Measurements from ENCODE around the gene KIAA0825. TPM values are rescaled to one million over a fixed set of nuclear protein-coding genes. Genes with fewer than 3 reads are reported as not detected.

KIAA0825 gene
- total and polyA plus RNA-seq, 2 experiments from 2014 or later: 3.0 to 7.0 TPM

GRCh38 chr5:94329115-94329514, 289.3 kb downstream of the KIAA0825 start:
- no peak overlapping the region for H3K27ac ChIP-seq
- no peaks in the 10 kb centered on the region for H4K20me1 ChIP-seq (ENCODE audit: insufficient read depth)
- no peak overlapping the region for H3K4me2 ChIP-seq (ENCODE audit: unreplicated experiment)
- 58 to 67% methylated on average over 1 of the region's 1 CpG for WGBS, 2 experiments (ENCODE audit: low coverage in 1 of 2, low lambda C conversion rate in 2 of 2, missing lambda C conversion rate in 2 of 2)
- no peaks in the 10 kb centered on the region for H3K79me2 ChIP-seq (ENCODE audit: insufficient read depth)
- H3K36me3 ChIP-seq (ENCODE audit: low read depth): no peaks in the 10 kb centered on the region
- H3F3A ChIP-seq (ENCODE audit: insufficient read depth): no peaks in the 10 kb centered on the region
- no peaks in the 10 kb centered on the region for H3K27me3 ChIP-seq (replicated peaks; ENCODE audit: insufficient read depth)
- H3K4me3 ChIP-seq: no peak overlapping the region
- peaks cover 5% of the 10 kb centered on the region for H3K9me3 ChIP-seq (ENCODE audit: low read depth)
- H3K9me2 ChIP-seq (ENCODE audit: insufficient read depth): no peaks in the 10 kb centered on the region
- H3K4me1 ChIP-seq (ENCODE audit: insufficient read depth): no peaks in the 10 kb centered on the region
- TF ChIP-seq EZH2phosphoT487 (IDR thresholded peaks at IDR 0.05; ENCODE audit: insufficient read depth, low read depth) (no peak), EZH2 (IDR thresholded peaks at IDR 0.05; ENCODE audit: insufficient read depth, poor library complexity, severe bottlenecking) (no peak)
- in situ Hi-C loops (cut with MboI): no loop called here
- no peak overlapping the region for H3K9ac ChIP-seq
- DNase-seq: peak; percentile 36
- H2AFZ ChIP-seq: no peak overlapping the region

GRCh38 chr5:94326586-94326985, 291.8 kb downstream of the KIAA0825 start:
- H3K9ac ChIP-seq: no peak overlapping the region
- TF ChIP-seq EZH2phosphoT487 (IDR thresholded peaks at IDR 0.05; ENCODE audit: insufficient read depth, low read depth) (no peak), EZH2 (IDR thresholded peaks at IDR 0.05; ENCODE audit: insufficient read depth, poor library complexity, severe bottlenecking) (no peak)
- H4K20me1 ChIP-seq (ENCODE audit: insufficient read depth): no peaks in the 10 kb centered on the region
- no peak overlapping the region for H3K27ac ChIP-seq
- H3K4me3 ChIP-seq: no peak overlapping the region
- 89 to 91% methylated on average over 5 of the region's 5 CpGs for WGBS, 2 experiments (ENCODE audit: low coverage in 1 of 2, low lambda C conversion rate in 2 of 2, missing lambda C conversion rate in 2 of 2)
- in situ Hi-C loops (cut with MboI): no loop called here
- no peaks in the 10 kb centered on the region for H3F3A ChIP-seq (ENCODE audit: insufficient read depth)
- H2AFZ ChIP-seq: no peak overlapping the region
- no peaks in the 10 kb centered on the region for H3K36me3 ChIP-seq (ENCODE audit: low read depth)
- peaks cover 5% of the 10 kb centered on the region for H3K9me3 ChIP-seq (ENCODE audit: low read depth)
- no peaks in the 10 kb centered on the region for H3K27me3 ChIP-seq (replicated peaks; ENCODE audit: insufficient read depth)
- H3K4me1 ChIP-seq (ENCODE audit: insufficient read depth): no peaks in the 10 kb centered on the region
- no peaks in the 10 kb centered on the region for H3K9me2 ChIP-seq (ENCODE audit: insufficient read depth)
- no peak for DNase-seq
- no peaks in the 10 kb centered on the region for H3K79me2 ChIP-seq (ENCODE audit: insufficient read depth)
- H3K4me2 ChIP-seq (ENCODE audit: unreplicated experiment): no peak overlapping the region

DNA sequence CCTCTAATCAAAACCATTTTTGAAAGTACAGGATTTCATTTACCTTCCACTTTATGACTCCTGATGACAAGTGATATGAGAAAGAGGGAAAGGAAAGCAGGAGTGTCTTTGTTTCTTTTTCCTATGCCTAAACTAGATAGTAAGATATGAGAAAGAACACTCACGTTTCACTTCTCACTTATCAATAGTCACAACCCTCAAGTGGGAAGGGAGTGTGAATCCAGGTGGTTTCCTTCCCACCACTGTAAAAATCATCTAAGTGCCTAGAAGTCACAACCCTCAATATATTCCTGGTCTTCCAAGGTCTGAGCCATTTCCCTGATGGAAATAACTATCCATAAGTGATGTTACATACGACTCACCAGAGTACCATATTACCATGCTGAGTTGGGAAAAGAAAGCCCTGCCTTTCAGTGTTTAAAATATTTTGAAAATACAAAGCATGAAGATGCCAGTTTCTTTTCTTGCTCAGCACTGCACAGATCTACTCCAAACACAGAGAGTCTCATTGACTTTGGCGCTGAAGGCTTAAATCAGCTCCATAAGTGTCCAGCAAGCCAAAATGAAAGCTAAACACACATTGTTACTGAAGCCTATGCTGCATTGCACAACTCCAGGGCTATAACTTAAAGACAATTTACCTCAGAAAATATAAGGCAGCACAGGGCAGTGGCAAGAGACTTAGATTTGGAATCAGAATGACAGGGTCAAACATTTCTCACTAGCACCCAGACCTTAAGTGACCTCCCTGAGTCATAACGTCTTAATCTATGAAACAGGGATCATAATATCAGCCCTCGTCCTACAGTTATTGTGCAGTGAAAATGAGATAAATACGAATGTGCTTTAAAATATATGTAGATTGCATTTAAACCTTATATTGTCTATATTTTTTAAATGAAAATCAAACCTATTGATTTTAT, 301.2 kb downstream of the KIAA0825 start:
- H3F3A ChIP-seq (ENCODE audit: insufficient read depth): no peaks in the 10 kb centered on the region
- in situ Hi-C loops (cut with MboI): no loop called here
- 72 to 80% methylated on average over 6 of the region's 6 CpGs for WGBS, 2 experiments (ENCODE audit: low coverage in 1 of 2, low lambda C conversion rate in 2 of 2, missing lambda C conversion rate in 2 of 2)
- H4K20me1 ChIP-seq (ENCODE audit: insufficient read depth): no peaks in the 10 kb centered on the region
- no peak overlapping the region for H3K4me2 ChIP-seq (ENCODE audit: unreplicated experiment)
- TF ChIP-seq EZH2phosphoT487 (IDR thresholded peaks at IDR 0.05; ENCODE audit: insufficient read depth, low read depth) (no peak), EZH2 (IDR thresholded peaks at IDR 0.05; ENCODE audit: insufficient read depth, poor library complexity, severe bottlenecking) (no peak)
- no peak overlapping the region for H2AFZ ChIP-seq
- H3K9me3 ChIP-seq (ENCODE audit: low read depth): no peaks in the 10 kb centered on the region
- no peak overlapping the region for H3K27ac ChIP-seq
- no peak overlapping the region for H3K4me3 ChIP-seq
- no peaks in the 10 kb centered on the region for H3K36me3 ChIP-seq (ENCODE audit: low read depth)
- H3K9ac ChIP-seq: no peak overlapping the region
- H3K4me1 ChIP-seq (ENCODE audit: insufficient read depth): no peaks in the 10 kb centered on the region
- no peaks in the 10 kb centered on the region for H3K27me3 ChIP-seq (replicated peaks; ENCODE audit: insufficient read depth)
- no peaks in the 10 kb centered on the region for H3K9me2 ChIP-seq (ENCODE audit: insufficient read depth)
- no peak for DNase-seq
- no peaks in the 10 kb centered on the region for H3K79me2 ChIP-seq (ENCODE audit: insufficient read depth)

DNA sequence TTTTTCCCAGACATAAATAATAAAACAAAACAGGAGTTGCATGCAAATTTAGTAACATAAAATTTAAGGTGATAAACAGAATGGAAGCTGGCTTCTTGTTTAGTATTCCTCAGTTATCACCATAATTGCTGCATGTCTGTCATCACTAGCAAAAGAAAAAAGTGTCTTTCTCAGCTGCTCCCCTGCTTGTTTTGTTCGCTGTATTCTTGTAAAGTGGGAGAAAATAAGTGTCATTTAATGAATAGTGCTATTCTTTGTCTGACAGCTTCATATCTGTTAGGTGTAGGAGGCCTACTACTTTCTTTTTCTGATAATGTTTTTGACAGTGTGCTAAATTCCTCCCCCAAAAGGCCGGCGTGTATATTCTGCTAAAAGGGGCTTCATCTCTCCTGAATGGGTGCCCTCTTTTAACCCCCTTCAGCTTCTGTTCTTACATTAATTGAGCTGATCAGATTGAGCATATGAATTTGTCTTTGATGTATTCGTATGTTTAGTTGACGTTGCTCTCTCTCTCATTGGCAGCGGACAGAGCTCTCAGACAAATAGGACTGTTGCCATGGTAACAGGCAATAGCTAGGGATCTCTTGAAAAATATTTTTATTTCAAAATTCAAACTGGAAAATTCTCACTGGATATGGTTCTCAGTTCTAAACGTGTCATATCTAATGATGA, 303.8 kb downstream of the KIAA0825 start:
- Histone ChIP-seq H3K9ac (no peak overlapping the region), H3F3A (ENCODE audit: insufficient read depth) (no peaks in the 10 kb centered on the region), H3K9me3 (ENCODE audit: low read depth) (no peaks in the 10 kb centered on the region), H3K79me2 (ENCODE audit: insufficient read depth) (no peaks in the 10 kb centered on the region), H3K4me3 (no peak overlapping the region), H3K9me2 (ENCODE audit: insufficient read depth) (no peaks in the 10 kb centered on the region), H2AFZ (no peak overlapping the region), H3K27me3 (replicated peaks; ENCODE audit: insufficient read depth) (no peaks in the 10 kb centered on the region), H3K4me2 (ENCODE audit: unreplicated experiment) (no peak overlapping the region), H3K27ac (no peak overlapping the region), H3K4me1 (ENCODE audit: insufficient read depth) (no peaks in the 10 kb centered on the region), H4K20me1 (ENCODE audit: insufficient read depth) (no peaks in the 10 kb centered on the region), H3K36me3 (ENCODE audit: low read depth) (no peaks in the 10 kb centered on the region)
- 61 to 65% methylated on average over 7 of the region's 7 CpGs for WGBS, 2 experiments (ENCODE audit: low coverage in 1 of 2, low lambda C conversion rate in 2 of 2, missing lambda C conversion rate in 2 of 2)
- no peak for DNase-seq
- in situ Hi-C loops (cut with MboI): no loop called here
- TF ChIP-seq EZH2phosphoT487 (IDR thresholded peaks at IDR 0.05; ENCODE audit: insufficient read depth, low read depth): no peak
- TF ChIP-seq EZH2 (IDR thresholded peaks at IDR 0.05; ENCODE audit: insufficient read depth, poor library complexity, severe bottlenecking): no peak
